Measurements from ENCODE around the gene FAU. TPM values are rescaled to one million over a fixed set of nuclear protein-coding genes. Genes with fewer than 3 reads are reported as not detected.

FAU gene
- total RNA-seq, 6 experiments from 2014 or later, result 631 to 750 (median 715) TPM

DNA sequence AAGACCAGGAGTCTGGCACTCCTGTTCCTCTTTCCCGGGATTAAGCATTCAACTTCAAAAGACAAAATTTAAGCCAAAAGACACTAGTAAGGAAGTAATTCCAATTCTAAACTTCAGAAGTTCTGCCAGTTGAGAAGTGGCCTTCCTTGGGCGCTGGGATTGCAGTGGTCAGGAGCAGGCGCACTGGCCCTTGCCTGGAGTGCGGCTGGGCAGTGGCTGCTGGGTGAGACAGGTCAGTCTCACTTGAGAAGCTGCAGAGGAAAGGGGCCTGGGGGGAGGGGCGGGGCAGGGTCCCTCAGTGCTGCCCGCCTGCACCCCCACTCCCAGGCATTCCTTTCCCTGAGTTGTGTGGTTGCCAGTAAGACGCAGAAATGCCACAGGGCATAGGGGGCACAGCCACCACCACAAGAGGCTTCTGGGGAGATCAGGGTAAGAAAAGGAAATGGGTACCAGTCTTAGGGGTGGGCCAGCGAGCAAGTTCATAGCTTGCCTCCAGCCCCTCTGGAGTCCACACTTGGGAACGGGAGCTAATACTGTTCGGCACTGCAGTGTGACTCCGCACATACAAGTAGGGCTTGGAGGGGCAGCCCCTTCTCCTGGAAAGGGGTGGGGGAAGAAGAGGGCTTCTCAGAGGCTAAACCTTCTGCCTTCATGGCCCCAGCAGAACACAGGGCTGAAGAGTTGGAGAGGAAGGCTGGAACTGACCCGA is 5.7 kb upstream of the FAU start:
- DNase-seq, result no peak
- Mint-ChIP-seq H3K27me3 (ENCODE audit: insufficient read depth) (no peaks in the 10 kb centered on the region; the same call in 1 of the 2 replicates), H3K36me3 (ENCODE audit: low read depth) (peaks cover 11% of the 10 kb centered on the region), H3K4me3 (no peak overlapping the region), H3K4me1 (ENCODE audit: low read depth) (peaks cover 14% of the 10 kb centered on the region), H3K27ac (no peak overlapping the region), H3K9me3 (no peaks in the 10 kb centered on the region)
- TF ChIP-seq, protein P1, sequence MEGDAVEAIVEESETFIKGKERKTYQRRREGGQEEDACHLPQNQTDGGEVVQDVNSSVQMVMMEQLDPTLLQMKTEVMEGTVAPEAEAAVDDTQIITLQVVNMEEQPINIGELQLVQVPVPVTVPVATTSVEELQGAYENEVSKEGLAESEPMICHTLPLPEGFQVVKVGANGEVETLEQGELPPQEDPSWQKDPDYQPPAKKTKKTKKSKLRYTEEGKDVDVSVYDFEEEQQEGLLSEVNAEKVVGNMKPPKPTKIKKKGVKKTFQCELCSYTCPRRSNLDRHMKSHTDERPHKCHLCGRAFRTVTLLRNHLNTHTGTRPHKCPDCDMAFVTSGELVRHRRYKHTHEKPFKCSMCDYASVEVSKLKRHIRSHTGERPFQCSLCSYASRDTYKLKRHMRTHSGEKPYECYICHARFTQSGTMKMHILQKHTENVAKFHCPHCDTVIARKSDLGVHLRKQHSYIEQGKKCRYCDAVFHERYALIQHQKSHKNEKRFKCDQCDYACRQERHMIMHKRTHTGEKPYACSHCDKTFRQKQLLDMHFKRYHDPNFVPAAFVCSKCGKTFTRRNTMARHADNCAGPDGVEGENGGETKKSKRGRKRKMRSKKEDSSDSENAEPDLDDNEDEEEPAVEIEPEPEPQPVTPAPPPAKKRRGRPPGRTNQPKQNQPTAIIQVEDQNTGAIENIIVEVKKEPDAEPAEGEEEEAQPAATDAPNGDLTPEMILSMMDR (IDR thresholded peaks at IDR 0.05), result no peak

DNA sequence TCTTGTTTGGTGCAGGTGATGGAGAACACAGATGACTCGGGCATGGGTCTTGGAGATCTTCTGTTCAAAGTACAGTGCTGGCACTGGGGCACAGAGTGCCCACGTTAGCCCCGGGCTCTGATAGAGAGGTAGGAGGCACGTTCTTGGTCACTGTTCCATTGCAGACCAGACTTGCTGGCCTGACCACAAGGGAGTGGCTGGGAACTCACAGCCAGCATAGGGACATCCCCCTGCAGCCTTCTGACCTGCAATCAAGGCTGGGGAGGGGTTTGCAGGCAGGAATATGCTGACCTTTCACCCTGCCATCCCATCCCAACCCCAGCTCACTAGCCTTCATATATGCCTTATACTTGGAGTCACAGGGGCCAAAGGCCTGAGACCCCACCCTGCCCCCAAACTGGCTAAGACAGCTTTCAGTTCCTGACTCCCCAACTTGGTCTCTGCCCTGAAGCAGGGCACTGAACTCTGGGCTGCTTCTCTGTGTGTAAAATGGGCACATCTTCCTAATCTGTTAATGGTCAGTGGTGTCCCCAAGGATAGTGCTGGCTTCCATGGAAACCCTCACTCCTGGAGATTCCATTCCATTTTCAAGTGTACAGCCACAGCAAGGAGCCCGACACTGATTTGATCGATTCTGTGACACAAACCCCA is 4.8 kb upstream of the FAU start:
- Mint-ChIP-seq H3K4me1 (ENCODE audit: low read depth) (peaks cover 17% of the 10 kb centered on the region), H3K27me3 (ENCODE audit: insufficient read depth) (no peaks in the 10 kb centered on the region; the same call in 1 of the 2 replicates), H3K27ac (peak overlapping the region; percentile 27; the same call in 1 of the 2 replicates), H3K4me3 (no peak overlapping the region), H3K9me3 (no peaks in the 10 kb centered on the region), H3K36me3 (ENCODE audit: low read depth) (peaks cover 19% of the 10 kb centered on the region)
- no peak for DNase-seq
- TF ChIP-seq, protein P1 (IDR thresholded peaks at IDR 0.05), result no peak

DNA sequence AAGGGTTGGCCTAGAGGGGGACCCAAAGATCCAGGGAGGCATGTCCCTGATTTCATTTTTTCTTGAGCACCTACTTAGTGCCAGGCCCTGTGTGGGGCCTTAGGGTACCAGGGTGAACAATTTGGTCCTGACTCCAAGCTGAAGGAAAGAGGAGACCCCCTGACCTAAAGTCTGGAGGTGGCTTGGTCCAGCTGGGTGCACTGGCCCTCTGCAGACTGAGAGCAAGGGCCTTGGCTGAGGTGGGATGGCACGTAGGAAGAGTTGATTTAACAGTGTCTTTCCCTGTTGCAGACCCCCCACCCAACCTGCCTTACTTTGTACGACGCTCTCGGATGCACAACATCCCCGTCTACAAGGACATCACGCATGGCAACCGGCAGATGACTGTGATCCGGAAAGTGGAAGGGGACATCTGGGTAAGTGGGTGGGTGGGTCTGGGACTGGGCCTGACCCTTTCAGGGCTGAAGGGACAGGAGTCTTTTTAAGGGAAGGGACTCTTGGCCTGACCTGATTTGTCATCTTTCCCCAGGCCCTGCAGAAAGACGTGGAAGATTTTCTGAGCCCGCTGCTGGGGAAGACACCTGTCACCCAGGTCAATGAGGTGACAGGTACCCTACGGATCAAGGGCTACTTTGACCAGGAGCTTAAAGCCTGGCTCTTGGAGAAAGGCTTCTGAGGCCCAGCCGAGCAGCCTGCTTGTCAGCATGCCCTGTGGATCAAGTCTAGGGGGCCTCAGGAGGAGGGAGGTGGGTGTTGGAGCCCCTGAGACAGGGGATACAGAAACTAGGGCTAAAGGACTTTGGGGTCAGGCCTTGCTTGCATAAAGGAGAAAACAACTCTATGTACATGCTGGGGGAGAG is 3.5 kb upstream of the FAU start:
- Mint-ChIP-seq H3K9me3 (no peaks in the 10 kb centered on the region), H3K4me3 (no peak overlapping the region), H3K27me3 (ENCODE audit: insufficient read depth) (no peaks in the 10 kb centered on the region; the same call in 1 of the 2 replicates), H3K4me1 (ENCODE audit: low read depth) (peaks cover 25% of the 10 kb centered on the region), H3K27ac (no peak overlapping the region), H3K36me3 (ENCODE audit: low read depth) (peaks cover 22% of the 10 kb centered on the region)
- TF ChIP-seq, protein P1 (IDR thresholded peaks at IDR 0.05), result no peak
- DNase-seq, result no peak

DNA sequence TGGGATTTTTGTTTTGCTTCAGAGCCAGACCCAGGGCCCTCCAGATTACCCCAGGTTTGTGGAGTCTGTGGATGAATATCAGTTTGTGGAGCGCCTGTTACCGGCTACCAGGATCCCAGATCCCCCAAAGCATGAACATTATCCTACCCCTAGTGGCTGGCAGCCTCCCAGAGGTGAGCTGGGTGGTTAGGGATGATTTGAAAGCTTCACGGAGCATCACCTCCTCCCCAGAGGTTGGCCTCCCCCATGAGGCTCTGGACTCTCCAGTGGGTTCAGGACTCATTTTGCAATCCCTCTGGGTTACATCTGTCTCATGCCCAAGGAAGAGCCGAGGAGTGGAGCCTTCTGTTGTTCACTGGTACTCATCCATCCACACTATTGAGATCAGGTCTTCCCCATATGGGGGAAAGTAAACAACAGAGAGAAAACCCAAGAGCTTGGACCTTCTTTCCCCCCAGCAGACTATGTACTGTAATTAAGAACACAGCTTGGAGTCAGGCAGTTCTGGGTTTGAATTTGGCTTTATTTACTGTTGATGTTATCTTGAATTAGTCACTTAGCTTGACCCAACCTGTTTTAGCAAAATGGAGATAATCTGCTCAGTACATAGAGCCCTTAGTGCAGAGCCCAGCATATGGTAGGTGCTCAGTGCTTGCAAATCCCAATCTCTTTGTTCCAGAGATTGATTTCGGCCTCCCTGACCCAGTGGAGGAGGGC is 2.7 kb upstream of the FAU start:
- Mint-ChIP-seq H3K27me3 (ENCODE audit: insufficient read depth) (no peaks in the 10 kb centered on the region; the same call in 1 of the 2 replicates), H3K4me1 (ENCODE audit: low read depth) (peaks cover 25% of the 10 kb centered on the region), H3K4me3 (peak overlapping the region; percentile 44), H3K36me3 (ENCODE audit: low read depth) (peaks cover 22% of the 10 kb centered on the region), H3K9me3 (no peaks in the 10 kb centered on the region), H3K27ac (no peak overlapping the region)
- TF ChIP-seq, protein P1 (IDR thresholded peaks at IDR 0.05), result no peak
- no peak for DNase-seq

GRCh38 chr11:65121447-65121864 is 478 bp downstream of the FAU start:
- Mint-ChIP-seq H3K4me1 (ENCODE audit: low read depth) (peaks cover 37% of the 10 kb centered on the region), H3K27ac (peak overlapping the region; percentile 97), H3K27me3 (ENCODE audit: insufficient read depth) (no peaks in the 10 kb centered on the region; the same call in none of the 2 replicates), H3K4me3 (peak overlapping the region; percentile 100), H3K9me3 (no peaks in the 10 kb centered on the region), H3K36me3 (ENCODE audit: low read depth) (peaks cover 35% of the 10 kb centered on the region)
- no peak for DNase-seq
- TF ChIP-seq, protein P1 (IDR thresholded peaks at IDR 0.05), result no peak; the same call in 1 of the 2 replicates
